Measurements from ENCODE around the gene RAB8B. TPM values are rescaled to one million over a fixed set of nuclear protein-coding genes. Genes with fewer than 3 reads are reported as not detected.

Gene RAB8B
- total RNA-seq, 4 donors from 2014 or later = 9.1 to 23.6 (median 10.7) TPM

DNA sequence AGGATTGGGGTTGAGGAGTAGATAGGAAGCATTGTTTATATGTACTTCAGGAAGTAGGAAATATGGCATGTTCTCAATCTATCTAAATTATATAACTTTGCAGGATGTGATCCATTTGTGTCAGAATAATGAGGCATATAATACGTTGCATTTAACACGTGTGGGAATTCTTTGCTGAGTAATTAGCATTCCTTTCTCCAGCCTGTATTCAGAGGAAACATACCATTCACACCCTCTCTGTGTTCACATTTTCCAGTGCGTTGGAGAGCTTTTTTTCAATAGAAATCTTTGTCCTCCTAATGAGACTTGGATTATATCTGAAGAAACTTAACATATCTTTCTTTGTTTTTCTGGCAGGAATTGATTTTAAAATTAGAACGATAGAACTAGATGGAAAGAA lies 55.0 kb downstream of the RAB8B start:
- TF ChIP-seq, protein P1, sequence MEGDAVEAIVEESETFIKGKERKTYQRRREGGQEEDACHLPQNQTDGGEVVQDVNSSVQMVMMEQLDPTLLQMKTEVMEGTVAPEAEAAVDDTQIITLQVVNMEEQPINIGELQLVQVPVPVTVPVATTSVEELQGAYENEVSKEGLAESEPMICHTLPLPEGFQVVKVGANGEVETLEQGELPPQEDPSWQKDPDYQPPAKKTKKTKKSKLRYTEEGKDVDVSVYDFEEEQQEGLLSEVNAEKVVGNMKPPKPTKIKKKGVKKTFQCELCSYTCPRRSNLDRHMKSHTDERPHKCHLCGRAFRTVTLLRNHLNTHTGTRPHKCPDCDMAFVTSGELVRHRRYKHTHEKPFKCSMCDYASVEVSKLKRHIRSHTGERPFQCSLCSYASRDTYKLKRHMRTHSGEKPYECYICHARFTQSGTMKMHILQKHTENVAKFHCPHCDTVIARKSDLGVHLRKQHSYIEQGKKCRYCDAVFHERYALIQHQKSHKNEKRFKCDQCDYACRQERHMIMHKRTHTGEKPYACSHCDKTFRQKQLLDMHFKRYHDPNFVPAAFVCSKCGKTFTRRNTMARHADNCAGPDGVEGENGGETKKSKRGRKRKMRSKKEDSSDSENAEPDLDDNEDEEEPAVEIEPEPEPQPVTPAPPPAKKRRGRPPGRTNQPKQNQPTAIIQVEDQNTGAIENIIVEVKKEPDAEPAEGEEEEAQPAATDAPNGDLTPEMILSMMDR (IDR thresholded peaks at IDR 0.05) = no peak
- TF ChIP-seq POLR2A (IDR thresholded peaks at IDR 0.05) = no peak
- no peak for DNase-seq (ENCODE audit: low spot score in 2 of 2)
- no peak overlapping the region for H3K4me3 ChIP-seq (ENCODE audit: low read depth, poor library complexity, severe bottlenecking)
- intact Hi-C loops (cut with DNase I; ENCODE audit: low total_unique reads) = no loop called here
- WGBS, 2 donors = 7 to 15% methylated on average over 4 of the region's 4 CpGs

DNA sequence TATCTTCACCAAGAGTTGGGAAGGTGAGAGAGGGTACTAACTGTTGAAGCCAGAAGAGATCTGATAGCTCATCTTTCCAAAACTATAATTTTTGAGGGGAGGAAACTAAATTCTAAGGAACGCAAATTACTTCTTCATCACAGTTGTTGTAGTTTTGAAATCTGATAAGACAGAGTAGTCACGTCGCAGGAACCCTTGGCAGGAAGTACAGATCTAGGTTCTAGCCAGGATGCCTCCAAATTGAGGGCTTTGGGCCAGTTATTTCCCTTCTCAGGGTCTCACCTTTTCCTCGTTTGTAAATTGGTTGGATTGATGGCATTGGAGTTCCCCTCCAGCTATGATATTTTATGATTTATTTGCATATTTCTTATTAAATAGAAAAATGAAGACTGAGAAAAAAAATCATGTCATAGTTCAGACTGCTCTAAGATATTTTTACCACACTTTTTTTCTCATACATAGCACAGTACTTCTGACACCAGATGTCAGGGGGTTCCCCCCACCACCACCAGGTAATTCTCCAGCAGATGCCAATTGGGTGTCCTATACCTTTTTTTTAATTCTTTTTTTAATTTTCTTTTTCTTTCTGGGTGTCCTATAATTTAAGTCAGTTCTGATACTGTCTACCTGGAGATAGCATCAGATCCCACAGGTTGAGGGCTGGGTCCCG lies 55.7 kb downstream of the RAB8B start:
- no peak overlapping the region for H3K4me3 ChIP-seq (ENCODE audit: low read depth, poor library complexity, severe bottlenecking)
- no peak for DNase-seq (ENCODE audit: low spot score in 2 of 2)
- intact Hi-C loops (cut with DNase I; ENCODE audit: low total_unique reads) = no loop called here
- TF ChIP-seq POLR2A (IDR thresholded peaks at IDR 0.05) = no peak
- TF ChIP-seq, protein P1 (IDR thresholded peaks at IDR 0.05) = no peak
- WGBS, 2 donors = 40 to 41% methylated on average over 5 of the region's 5 CpGs

- H3K4me3 ChIP-seq (ENCODE audit: low read depth, poor library complexity, severe bottlenecking) = no peak overlapping the region
- 64 to 69% methylated on average over 5 of the region's 5 CpGs for WGBS, 2 donors
- intact Hi-C loops (cut with DNase I; ENCODE audit: low total_unique reads) = no loop called here
- peak in 1 of 2 donors; percentile 84 for DNase-seq (ENCODE audit: low spot score in 2 of 2)
- TF ChIP-seq, protein P1 (IDR thresholded peaks at IDR 0.05) = no peak
- no peak for TF ChIP-seq POLR2A (IDR thresholded peaks at IDR 0.05)
Observed at GRCh38 chr15:63246691-63247469, 57.5 kb downstream of the RAB8B start.

DNA sequence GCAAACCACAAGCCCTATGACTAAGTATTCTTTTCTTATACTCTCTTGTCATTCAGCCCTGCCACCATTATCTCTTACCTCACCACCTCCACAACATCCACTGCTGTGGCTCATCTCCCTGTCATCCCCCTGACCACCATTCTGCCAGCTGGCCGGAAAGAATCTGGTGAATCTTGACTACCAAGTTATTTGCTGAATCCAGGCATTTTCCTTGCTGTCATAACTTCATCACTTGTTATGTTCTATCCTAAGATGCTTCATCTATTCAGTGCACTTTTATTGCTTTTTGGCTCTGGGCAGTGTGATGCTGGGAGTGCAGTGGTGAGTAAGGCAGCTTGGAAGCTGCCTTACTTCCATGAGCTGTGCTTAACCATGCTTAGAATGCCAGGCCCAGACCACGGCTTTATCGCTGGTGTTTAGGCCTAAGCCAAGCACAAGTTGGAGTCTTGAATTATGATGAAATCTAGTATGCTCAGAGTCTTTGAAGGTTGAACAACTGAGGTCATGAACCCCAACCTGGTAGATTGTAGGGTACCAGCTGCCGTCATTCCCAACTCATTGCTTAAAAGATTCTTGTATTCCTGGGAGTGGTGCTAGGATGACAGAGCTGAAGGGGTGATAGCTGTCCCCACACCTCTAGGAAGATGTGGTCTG lies 61.0 kb downstream of the RAB8B start:
- 91 to 94% methylated on average over 4 of the region's 4 CpGs for whole genome bisulfite sequencing, 2 donors
- intact Hi-C loops (cut with DNase I; ENCODE audit: low total_unique reads) = no loop called here
- H3K4me3 ChIP-seq (ENCODE audit: low read depth, poor library complexity, severe bottlenecking) = no peak overlapping the region
- no peak for DNase-seq (ENCODE audit: low spot score in 2 of 2)
- TF ChIP-seq, protein P1 (IDR thresholded peaks at IDR 0.05) = no peak
- no peak for TF ChIP-seq POLR2A (IDR thresholded peaks at IDR 0.05)

- DNase-seq (ENCODE audit: low spot score in 2 of 2) = no peak
- WGBS, 2 donors = 82 to 100% methylated on average over 2 of the region's 2 CpGs
- intact Hi-C loops (cut with DNase I; ENCODE audit: low total_unique reads) = no loop called here
- no peak overlapping the region for H3K4me3 ChIP-seq (ENCODE audit: low read depth, poor library complexity, severe bottlenecking)
- no peak for TF ChIP-seq POLR2A (IDR thresholded peaks at IDR 0.05)
- TF ChIP-seq, protein P1 (IDR thresholded peaks at IDR 0.05) = no peak
Observed at GRCh38 chr15:63251701-63252100, 62.3 kb downstream of the RAB8B start.

Measured in lower leg skin (tissue), 4 donors.